CD4-positive, alpha-beta memory T cell (primary cell): Measurements from ENCODE around the gene PELI2. TPM values are rescaled to one million over a fixed set of nuclear protein-coding genes. Genes with fewer than 3 reads are reported as not detected.
A peak's percentile ranks its signal among the peaks of the same experiment; 100 is the strongest.

Source experiments
- CTCF ChIA-PET: fragments of 350-600 bp; sonication (Branson Sonifier 250); formaldehyde crosslinking; loops from one replicate; lab custom pipeline; 2021; ENCODE audit warnings: inconsistent platforms; ENCODE audit not compliant: partially characterized antibody; lab: Charles Lee
- POLR2A ChIA-PET: fragments of 350-600 bp; sonication (Branson Sonifier 250); formaldehyde crosslinking; loops from one replicate; lab custom pipeline; 2021; ENCODE audit not compliant: partially characterized antibody; lab: Charles Lee
- DNase-seq, 5 donors: peaks; one replicate each; pipeline versions ENCODE4 v3.0.0 to v3.0.0-alpha.2; 2020 to 2022; ENCODE audit warnings: mixed read lengths in 1 of 5
- H3K27ac ChIP-seq: one replicate; pipeline ENCODE4 v1.7.0; 2013; ENCODE audit warnings: low read depth, low read length
- H3K27me3 ChIP-seq: 2 replicates; pipeline ENCODE4 v1.7.0; 2013; ENCODE audit warnings: mild to moderate bottlenecking, low read length, moderate library complexity; ENCODE audit not compliant: insufficient read depth
- H3K36me3 ChIP-seq: 2 replicates; pipeline ENCODE4 v1.7.0; 2013; ENCODE audit warnings: mild to moderate bottlenecking, low read length, moderate library complexity; ENCODE audit not compliant: insufficient read depth
- H3K4me1 ChIP-seq: 2 replicates; pipeline ENCODE4 v1.7.0; 2013; ENCODE audit warnings: mild to moderate bottlenecking, low read length, moderate library complexity; ENCODE audit not compliant: insufficient read depth
- H3K4me3 ChIP-seq, 2 donors: one replicate each; pipeline ENCODE4 v1.7.0; 2013; ENCODE audit warnings: low read length in 2 of 2, mild to moderate bottlenecking in 1 of 2
- H3K9me3 ChIP-seq, 2 donors: one replicate each; pipeline ENCODE4 v1.7.0; 2013; ENCODE audit warnings: low read length in 2 of 2, control low read depth in 1 of 2; ENCODE audit not compliant: control insufficient read depth in 1 of 2
- H3K27ac Mint-ChIP-seq, 7 donors: one replicate each; pipeline ENCODE4 v1.8.0; 2020 to 2021; ENCODE audit warnings: mixed read lengths in 7 of 7, mild to moderate bottlenecking in 6 of 7, inconsistent platforms in 3 of 7, moderate library complexity in 3 of 7
- H3K27me3 Mint-ChIP-seq, 2 donors: one replicate each; pipeline ENCODE4 v1.8.0; 2020 to 2021; ENCODE audit warnings: mixed read lengths in 2 of 2
- H3K36me3 Mint-ChIP-seq, 2 donors: one replicate each; pipeline ENCODE4 v1.8.0; 2020 to 2021; ENCODE audit warnings: mixed read lengths in 2 of 2, inconsistent platforms in 1 of 2, mild to moderate bottlenecking in 1 of 2
- H3K4me1 Mint-ChIP-seq, 4 donors: one replicate each; pipeline ENCODE4 v1.8.0; 2020 to 2021; ENCODE audit warnings: mixed read lengths in 4 of 4, mild to moderate bottlenecking in 1 of 4
- H3K4me3 Mint-ChIP-seq, 8 donors: one replicate each; pipeline ENCODE4 v1.8.0; 2020 to 2021; ENCODE audit warnings: mixed read lengths in 8 of 8, mild to moderate bottlenecking in 7 of 8, moderate library complexity in 6 of 8, inconsistent platforms in 3 of 8
- H3K9me3 Mint-ChIP-seq, 8 donors: one replicate each; pipeline ENCODE4 v1.8.0; 2020 to 2021; ENCODE audit warnings: mixed read lengths in 8 of 8, mild to moderate bottlenecking in 5 of 8, inconsistent platforms in 3 of 8, moderate library complexity in 1 of 8
- intact Hi-C: fragments of 100-400 bp; cut with micrococcal nuclease; formaldehyde crosslinking; loops from one replicate; pipeline ENCODE4 v1.15.1; 2023
- polyA plus RNA-seq, 2 donors: library from polyadenylated mRNA; unstranded; fragments of 300-500 nt; fragmentation: Illumina TruSeq; gene quantifications; one replicate each; pipeline ENCODE4 v1.2.3, GENCODE V29; 2021
- total RNA-seq, 2 experiments: library from RNA; stranded (reverse); gene quantifications; one replicate each; pipeline ENCODE4 v1.2.3, GENCODE V29; 2021

The PELI2 gene
- total and polyA plus RNA-seq, 4 experiments from 2014 or later, result 1.2 to 16.4 (median 7.8) TPM

- Histone ChIP-seq H3K9me3 (no peaks in the 10 kb centered on the region), H3K4me3 (peak overlapping the region in 1 of 2 donors; percentile 63), H3K27me3 (no peaks in the 10 kb centered on the region), H3K4me1 (peaks cover 46% of the 10 kb centered on the region), H3K36me3 (no peaks in the 10 kb centered on the region), H3K27ac (peak overlapping the region; percentile 63)
- Mint-ChIP-seq H3K9me3 (no peaks in the 10 kb centered on the region), H3K36me3 (peaks cover 0 to 5% of the 10 kb centered on the region in 2 donors), H3K27me3 (peaks cover 3 to 4% of the 10 kb centered on the region in 2 donors), H3K4me1 (peaks cover 37 to 63% (median 47%) of the 10 kb centered on the region in 4 donors), H3K4me3 (peak overlapping the region in 7 of 8 donors; percentile 11 to 95 (median 44)), H3K27ac (no peak overlapping the region)
- POLR2A ChIA-PET, result interaction anchor here (0.6 to 2.4 kb wide), 14 partner anchors 9 to 1271 kb away, joined by 3 to 11 read pairs (median 4); partner anchors contain the start of genes AP5M1, EXOC5 and MAPK1IP1L
- CTCF ChIA-PET, result interaction anchor here (1.3 kb wide), 1 partner anchor 540 kb away, joined by 3 read pairs; no protein-coding TSS in a partner anchor
- DNase-seq, result peak in 1 of 5 donors; percentile 46
- intact Hi-C loops, result loop anchor here (1.0 to 10.0 kb wide), 10 partner anchors 113 to 1722 kb away; partner anchors contain the start of genes CDKN3, KTN1, NAA30 and SAMD4A
Measured at GRCh38 chr14:56118611-56119181, 485 bp downstream of the PELI2 start.

- Histone ChIP-seq H3K4me3 (peak overlapping the region; percentile 63 to 80), H3K9me3 (no peaks in the 10 kb centered on the region), H3K36me3 (no peaks in the 10 kb centered on the region), H3K27ac (peak overlapping the region; percentile 50), H3K27me3 (no peaks in the 10 kb centered on the region), H3K4me1 (peaks cover 46% of the 10 kb centered on the region)
- POLR2A ChIA-PET, result interaction anchor here (0.7 to 2.4 kb wide), 8 partner anchors 13 to 1270 kb away, joined by 3 to 11 read pairs (median 4); partner anchors contain the start of genes AP5M1 and EXOC5
- Mint-ChIP-seq H3K4me3 (peak overlapping the region; percentile 85 to 94 (median 91)), H3K27ac (peak overlapping the region; percentile 49 to 91 (median 80)), H3K27me3 (peaks cover 3 to 4% of the 10 kb centered on the region in 2 donors), H3K36me3 (peaks cover 0 to 5% of the 10 kb centered on the region in 2 donors), H3K4me1 (peaks cover 37 to 63% (median 47%) of the 10 kb centered on the region in 4 donors), H3K9me3 (no peaks in the 10 kb centered on the region)
- intact Hi-C loops, result loop anchor here (2.0 to 10.0 kb wide), 8 partner anchors 157 to 1723 kb away; partner anchors contain the start of genes CDKN3, NAA30, SAMD4A and TMEM260
- peak; percentile 16 to 36 (median 25) for DNase-seq
- CTCF ChIA-PET, result no interaction called here
Measured at GRCh38 chr14:56119201-56119981, 1.2 kb downstream of the PELI2 start.

- ChIA-PET POLR2A (interaction anchor here (1.8 kb wide), 1 partner anchor 14 kb away, joined by 4 read pairs; no protein-coding TSS in a partner anchor), CTCF (no interaction called here)
- Mint-ChIP-seq H3K27ac (peak overlapping the region in 6 of 7 donors; percentile 0 to 91 (median 32)), H3K27me3 (peaks cover 3 to 4% of the 10 kb centered on the region in 2 donors), H3K9me3 (no peaks in the 10 kb centered on the region), H3K36me3 (peaks cover 0 to 5% of the 10 kb centered on the region in 2 donors), H3K4me1 (peaks cover 40 to 61% (median 47%) of the 10 kb centered on the region in 4 donors), H3K4me3 (peak overlapping the region; percentile 85 to 94 (median 91))
- peak in 2 of 5 donors; percentile 3 to 19 for DNase-seq
- H3K27me3 ChIP-seq, result no peaks in the 10 kb centered on the region
- H3K4me3 ChIP-seq, result peak overlapping the region in 1 of 2 donors; percentile 63
- H3K4me1 ChIP-seq, result peaks cover 46% of the 10 kb centered on the region
- intact Hi-C loops, result no loop called here
- no peak overlapping the region for H3K27ac ChIP-seq
- no peaks in the 10 kb centered on the region for H3K9me3 ChIP-seq
- H3K36me3 ChIP-seq, result no peaks in the 10 kb centered on the region
Measured at GRCh38 chr14:56120091-56120691, 2.0 kb downstream of the PELI2 start.

GRCh38 chr14:56121816-56122215 lies 3.6 kb downstream of the PELI2 start:
- H3K9me3 Mint-ChIP-seq, result no peaks in the 10 kb centered on the region
- Histone ChIP-seq H3K4me3 (no peak overlapping the region), H3K27me3 (no peaks in the 10 kb centered on the region), H3K27ac (no peak overlapping the region), H3K4me1 (peaks cover 38% of the 10 kb centered on the region), H3K36me3 (no peaks in the 10 kb centered on the region), H3K9me3 (no peaks in the 10 kb centered on the region)
- CTCF ChIA-PET, result no interaction called here
- peaks cover 31 to 46% (median 37%) of the 10 kb centered on the region in 4 donors for H3K4me1 Mint-ChIP-seq
- H3K27ac Mint-ChIP-seq, result no peak overlapping the region
- H3K27me3 Mint-ChIP-seq, result peaks cover 3 to 4% of the 10 kb centered on the region in 2 donors
- intact Hi-C loops, result no loop called here
- POLR2A ChIA-PET, result no interaction called here
- peaks cover 4 to 5% of the 10 kb centered on the region in 2 donors for H3K36me3 Mint-ChIP-seq
- peak overlapping the region in 1 of 8 donors; percentile 15 for H3K4me3 Mint-ChIP-seq
- DNase-seq, result no peak

GRCh38 chr14:56122301-56122700 lies 4.1 kb downstream of the PELI2 start:
- H3K9me3 ChIP-seq, result no peaks in the 10 kb centered on the region
- peaks cover 27 to 48% (median 35%) of the 10 kb centered on the region in 4 donors for H3K4me1 Mint-ChIP-seq
- H3K4me3 ChIP-seq, result no peak overlapping the region
- H3K4me1 ChIP-seq, result peaks cover 33% of the 10 kb centered on the region
- no peak overlapping the region for H3K4me3 Mint-ChIP-seq
- H3K27ac ChIP-seq, result no peak overlapping the region
- intact Hi-C loops, result no loop called here
- CTCF ChIA-PET, result no interaction called here
- no peak overlapping the region for H3K27ac Mint-ChIP-seq
- H3K27me3 Mint-ChIP-seq, result peaks cover 3 to 4% of the 10 kb centered on the region in 2 donors
- no peaks in the 10 kb centered on the region for H3K27me3 ChIP-seq
- no peaks in the 10 kb centered on the region for H3K36me3 ChIP-seq
- POLR2A ChIA-PET, result no interaction called here
- no peaks in the 10 kb centered on the region for H3K9me3 Mint-ChIP-seq
- no peak for DNase-seq
- H3K36me3 Mint-ChIP-seq, result peaks cover 4 to 5% of the 10 kb centered on the region in 2 donors

GRCh38 chr14:56124327-56124726 lies 6.1 kb downstream of the PELI2 start:
- H3K4me1 Mint-ChIP-seq, result peaks cover 25 to 52% (median 36%) of the 10 kb centered on the region in 4 donors
- peaks cover 2 to 4% of the 10 kb centered on the region in 2 donors for H3K36me3 Mint-ChIP-seq
- Histone ChIP-seq H3K27ac (no peak overlapping the region), H3K4me3 (no peak overlapping the region), H3K27me3 (no peaks in the 10 kb centered on the region), H3K4me1 (peaks cover 29% of the 10 kb centered on the region), H3K36me3 (no peaks in the 10 kb centered on the region), H3K9me3 (no peaks in the 10 kb centered on the region)
- POLR2A ChIA-PET, result no interaction called here
- H3K4me3 Mint-ChIP-seq, result no peak overlapping the region
- H3K27ac Mint-ChIP-seq, result no peak overlapping the region
- CTCF ChIA-PET, result no interaction called here
- DNase-seq, result no peak
- H3K9me3 Mint-ChIP-seq, result no peaks in the 10 kb centered on the region
- intact Hi-C loops, result no loop called here
- peaks cover 3 to 4% of the 10 kb centered on the region in 2 donors for H3K27me3 Mint-ChIP-seq
